ENCODE results near the gene NEMF.
"Not testable (repeated sequence)": the region's sequence is repeated elsewhere in the genome, so short reads cannot be mapped to it uniquely, and the experiment has no call there.

NEMF gene, protein sequence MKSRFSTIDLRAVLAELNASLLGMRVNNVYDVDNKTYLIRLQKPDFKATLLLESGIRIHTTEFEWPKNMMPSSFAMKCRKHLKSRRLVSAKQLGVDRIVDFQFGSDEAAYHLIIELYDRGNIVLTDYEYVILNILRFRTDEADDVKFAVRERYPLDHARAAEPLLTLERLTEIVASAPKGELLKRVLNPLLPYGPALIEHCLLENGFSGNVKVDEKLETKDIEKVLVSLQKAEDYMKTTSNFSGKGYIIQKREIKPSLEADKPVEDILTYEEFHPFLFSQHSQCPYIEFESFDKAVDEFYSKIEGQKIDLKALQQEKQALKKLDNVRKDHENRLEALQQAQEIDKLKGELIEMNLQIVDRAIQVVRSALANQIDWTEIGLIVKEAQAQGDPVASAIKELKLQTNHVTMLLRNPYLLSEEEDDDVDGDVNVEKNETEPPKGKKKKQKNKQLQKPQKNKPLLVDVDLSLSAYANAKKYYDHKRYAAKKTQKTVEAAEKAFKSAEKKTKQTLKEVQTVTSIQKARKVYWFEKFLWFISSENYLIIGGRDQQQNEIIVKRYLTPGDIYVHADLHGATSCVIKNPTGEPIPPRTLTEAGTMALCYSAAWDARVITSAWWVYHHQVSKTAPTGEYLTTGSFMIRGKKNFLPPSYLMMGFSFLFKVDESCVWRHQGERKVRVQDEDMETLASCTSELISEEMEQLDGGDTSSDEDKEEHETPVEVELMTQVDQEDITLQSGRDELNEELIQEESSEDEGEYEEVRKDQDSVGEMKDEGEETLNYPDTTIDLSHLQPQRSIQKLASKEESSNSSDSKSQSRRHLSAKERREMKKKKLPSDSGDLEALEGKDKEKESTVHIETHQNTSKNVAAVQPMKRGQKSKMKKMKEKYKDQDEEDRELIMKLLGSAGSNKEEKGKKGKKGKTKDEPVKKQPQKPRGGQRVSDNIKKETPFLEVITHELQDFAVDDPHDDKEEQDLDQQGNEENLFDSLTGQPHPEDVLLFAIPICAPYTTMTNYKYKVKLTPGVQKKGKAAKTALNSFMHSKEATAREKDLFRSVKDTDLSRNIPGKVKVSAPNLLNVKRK

DNA sequence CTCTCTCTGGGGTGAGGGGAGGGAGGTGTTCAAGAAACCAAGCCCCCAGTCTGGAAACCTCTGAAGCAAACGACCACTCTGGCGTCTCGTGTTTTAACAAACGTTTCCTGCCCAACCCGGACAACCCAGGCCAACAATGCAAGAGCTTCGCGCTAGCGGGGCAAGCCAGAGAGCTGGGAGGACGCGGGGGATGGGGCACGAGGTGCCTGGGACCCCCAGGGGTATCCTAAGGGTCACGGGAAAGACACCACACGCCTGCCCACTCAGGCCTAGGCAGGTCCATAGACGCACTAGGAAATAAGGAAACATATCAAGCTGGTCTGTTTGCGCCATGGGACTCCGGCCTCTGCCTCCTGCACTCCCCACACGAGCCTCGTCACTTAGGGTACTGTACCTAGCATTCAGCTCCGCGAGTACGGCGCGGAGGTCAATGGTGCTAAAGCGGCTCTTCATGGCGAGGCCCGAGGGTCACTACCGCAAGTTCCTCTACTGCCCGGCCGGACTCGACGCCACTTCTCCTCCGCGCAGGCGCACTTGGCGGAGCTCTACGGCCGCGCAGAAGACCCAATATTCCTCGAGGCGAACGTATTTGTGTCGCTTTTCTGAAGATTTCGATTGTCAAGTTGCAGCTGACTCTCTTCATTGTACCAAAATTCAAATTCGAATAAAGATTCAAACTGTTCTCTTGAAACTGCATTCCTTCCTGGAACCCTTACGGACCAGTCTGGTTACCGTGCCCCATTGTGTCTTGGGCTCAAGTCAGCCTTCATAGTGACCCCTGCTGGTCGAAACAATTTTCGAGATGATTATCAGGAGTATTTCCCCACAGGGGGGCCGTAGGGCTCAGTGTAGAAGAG, at the start of gene NEMF:
NEMF (minus strand) TSS at position 488 of the 857 bp plus-strand sequence; CDS start at position 453, 35 bp downstream.
- DNase-seq, result peak; percentile 88

DNA sequence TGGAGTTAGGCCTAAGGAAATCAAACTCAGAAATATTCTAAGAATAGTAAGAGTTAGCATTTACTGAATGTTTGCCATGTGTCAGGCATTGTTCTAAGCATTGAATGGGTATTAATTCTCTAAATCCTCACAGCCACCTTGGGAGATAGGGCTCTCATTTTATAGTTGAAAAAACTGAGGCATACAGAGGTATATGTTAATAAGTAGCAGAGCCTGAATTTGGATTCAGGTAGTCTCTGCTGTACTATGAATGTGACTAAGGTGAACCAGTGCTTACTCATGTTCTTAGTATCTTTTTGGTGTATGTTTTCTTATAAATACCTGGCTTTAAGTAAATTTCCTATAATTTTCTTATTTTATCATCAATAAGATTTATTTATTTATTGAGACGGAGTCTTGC, 48.4 kb upstream of the NEMF start:
- DNase-seq, result no peak

DNA sequence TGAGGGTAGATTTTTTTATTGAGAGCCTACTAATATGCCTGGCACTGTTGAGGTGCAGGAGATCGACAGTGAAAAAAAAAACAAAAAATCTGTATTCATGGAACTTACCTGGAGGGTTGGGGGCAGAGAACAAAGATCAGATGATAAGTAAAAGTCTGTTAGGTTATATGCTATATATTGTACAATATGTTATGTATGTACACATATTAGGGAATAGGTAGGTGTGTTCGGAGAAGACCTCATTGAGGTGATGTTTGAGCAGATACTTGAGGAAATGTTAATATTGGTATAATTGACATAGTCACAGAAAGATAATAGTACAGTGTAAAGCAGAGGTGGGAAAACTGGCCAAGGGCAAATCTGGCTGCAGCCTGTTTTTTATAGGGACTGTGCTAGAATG, 45.9 kb upstream of the NEMF start:
- DNase-seq, result no peak

DNA sequence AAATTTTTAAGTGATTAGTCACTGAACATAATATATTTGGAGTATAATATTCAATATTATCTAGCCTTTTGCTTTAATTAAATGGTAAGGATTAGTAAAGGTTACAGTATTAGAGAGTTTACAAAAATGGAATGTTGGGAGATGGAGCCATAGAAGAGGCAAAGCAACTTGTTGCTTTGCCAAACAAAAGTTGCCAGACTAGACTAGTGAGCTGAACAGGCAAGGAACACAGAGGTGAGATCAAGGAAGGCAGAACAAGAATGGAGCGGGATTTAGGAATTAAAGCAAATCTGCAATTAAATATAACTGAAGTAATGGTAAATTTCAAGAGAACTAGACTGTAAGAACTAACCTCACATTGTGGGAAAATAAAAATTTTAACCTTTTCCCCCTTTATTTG, 45.4 kb upstream of the NEMF start:
- DNase-seq, result no peak

DNA sequence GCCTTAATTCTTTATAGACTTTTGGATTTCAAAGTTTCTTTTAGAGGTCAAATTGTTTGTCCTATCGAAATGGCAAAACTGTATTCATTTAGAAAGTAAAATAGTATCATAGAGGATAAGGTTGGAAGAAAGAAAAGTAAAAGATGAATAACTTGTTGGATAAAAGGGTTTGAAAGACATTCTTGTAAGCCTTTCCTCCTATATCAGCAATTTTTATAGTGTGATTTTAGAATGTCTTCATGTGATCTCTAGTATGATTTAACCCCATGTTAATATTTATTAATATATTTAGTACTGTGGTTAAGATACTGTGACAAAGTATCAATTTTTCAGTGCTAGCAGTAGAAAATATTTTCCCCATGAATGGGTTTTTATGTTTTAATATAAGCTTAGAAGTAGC, 44.8 kb upstream of the NEMF start:
- DNase-seq, result no peak

DNA sequence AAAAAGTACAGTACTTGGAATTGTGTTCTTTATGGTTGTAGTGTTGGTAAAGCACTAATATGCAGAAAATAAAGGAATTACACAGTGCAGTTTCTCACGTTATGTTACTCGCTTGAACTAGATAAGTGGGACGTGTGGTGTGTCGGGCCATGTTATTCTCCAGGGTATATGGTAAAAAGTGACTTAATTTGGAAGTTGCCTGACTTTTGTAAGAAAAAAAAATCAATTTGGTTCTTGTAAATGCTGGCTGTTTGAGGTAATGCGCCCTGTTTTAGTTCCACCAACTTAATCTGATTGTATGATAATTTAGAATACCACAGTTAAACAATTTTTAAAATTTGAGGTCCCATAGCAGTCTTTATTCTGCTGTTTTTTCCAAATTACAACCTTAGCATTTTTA, 44.4 kb upstream of the NEMF start:
- no peak for DNase-seq

DNA sequence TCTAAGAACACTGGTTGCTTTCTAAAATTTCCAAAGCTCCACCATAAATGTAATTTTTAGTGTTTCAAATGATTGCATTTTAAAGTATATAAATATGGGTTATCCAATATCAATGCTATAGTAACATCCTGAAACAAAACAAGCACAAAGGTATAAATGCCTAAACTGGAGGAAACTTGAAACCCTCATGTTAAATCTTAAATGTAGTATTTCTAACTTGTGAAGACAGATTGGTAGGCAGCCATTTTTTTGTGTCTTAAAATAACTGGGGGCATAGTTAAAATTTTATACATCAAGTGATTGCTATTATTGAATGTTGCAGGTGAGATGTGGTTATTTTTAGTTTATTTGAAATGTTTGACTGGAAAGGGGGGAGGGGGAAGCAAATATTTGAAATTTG, 43.7 kb upstream of the NEMF start:
- not testable (repeated sequence) for DNase-seq

DNA sequence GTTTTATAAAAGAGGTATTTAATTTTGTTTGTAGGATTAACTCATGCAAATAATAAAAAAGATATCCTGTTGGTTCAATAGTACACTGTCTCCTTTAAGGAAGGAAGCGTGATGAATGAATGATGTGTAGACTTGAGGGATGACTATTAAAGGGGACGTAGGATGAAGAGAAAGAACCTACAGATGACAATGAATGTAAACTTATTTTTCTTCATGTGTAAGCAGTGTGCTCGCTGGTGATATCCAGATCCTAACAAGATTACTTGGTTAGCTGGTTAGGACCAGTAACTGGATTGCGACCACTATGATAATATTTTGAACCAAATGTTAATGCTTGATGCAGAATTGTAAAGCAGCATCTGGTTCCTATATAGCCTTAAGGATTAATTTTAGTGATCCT, 42.9 kb upstream of the NEMF start:
- DNase-seq, result no peak

DNA sequence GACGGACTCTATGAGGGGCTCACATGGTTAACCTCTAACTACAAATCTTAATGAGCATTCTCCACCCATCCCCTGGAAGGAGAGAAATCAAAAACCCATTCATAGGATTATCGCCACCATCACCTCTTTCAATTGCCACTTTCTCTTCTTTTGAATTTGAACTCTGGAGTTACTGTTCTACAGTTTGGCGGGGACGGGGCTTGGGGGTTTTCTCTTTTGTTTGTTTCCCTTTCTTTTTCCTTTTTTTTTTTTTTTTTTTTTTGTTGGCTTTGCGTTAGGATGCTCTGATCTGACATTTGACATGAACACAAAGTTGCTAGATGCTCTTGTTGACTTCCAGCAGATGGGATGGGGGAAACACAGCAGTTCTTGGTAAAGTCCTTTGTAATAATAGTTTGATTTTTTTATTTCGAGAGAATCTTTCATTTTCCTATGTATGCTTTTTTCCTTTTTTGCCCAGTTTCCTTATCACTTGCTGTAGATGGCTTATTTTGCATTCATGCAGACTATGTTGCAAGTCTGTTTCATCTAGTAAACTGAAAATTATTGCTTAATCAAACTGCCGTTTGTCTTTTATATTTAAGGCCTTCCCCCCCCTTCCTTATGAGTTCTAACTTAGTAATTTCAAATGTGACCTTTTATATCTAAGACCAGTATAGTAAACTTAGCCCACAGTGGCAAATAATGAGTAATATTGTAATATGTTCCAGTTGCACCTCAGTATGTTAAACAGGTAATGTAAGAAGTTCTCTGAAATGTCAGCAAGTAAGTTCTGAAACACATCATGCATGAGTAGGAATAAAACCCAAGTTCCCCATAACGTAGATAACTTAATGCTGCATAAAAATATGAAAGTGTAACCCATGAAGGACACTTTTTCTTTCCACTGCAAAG, 41.9 kb upstream of the NEMF start:
- DNase-seq, result not testable (repeated sequence)

DNA sequence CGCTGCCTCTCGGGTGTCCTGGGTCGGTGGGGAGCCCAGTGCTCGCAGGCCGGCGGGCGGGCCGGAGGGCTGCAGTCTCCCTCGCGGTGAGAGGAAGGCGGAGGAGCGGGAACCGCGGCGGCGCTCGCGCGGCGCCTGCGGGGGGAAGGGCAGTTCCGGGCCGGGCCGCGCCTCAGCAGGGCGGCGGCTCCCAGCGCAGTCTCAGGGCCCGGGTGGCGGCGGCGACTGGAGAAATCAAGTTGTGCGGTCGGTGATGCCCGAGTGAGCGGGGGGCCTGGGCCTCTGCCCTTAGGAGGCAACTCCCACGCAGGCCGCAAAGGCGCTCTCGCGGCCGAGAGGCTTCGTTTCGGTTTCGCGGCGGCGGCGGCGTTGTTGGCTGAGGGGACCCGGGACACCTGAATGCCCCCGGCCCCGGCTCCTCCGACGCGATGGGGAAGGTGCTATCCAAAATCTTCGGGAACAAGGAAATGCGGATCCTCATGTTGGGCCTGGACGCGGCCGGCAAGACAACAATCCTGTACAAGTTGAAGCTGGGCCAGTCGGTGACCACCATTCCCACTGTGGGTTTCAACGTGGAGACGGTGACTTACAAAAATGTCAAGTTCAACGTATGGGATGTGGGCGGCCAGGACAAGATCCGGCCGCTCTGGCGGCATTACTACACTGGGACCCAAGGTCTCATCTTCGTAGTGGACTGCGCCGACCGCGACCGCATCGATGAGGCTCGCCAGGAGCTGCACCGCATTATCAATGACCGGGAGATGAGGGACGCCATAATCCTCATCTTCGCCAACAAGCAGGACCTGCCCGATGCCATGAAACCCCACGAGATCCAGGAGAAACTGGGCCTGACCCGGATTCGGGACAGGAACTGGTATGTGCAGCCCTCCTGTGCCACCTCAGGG, 41.0 kb upstream of the NEMF start:
- peak; percentile 92 for DNase-seq

DNA sequence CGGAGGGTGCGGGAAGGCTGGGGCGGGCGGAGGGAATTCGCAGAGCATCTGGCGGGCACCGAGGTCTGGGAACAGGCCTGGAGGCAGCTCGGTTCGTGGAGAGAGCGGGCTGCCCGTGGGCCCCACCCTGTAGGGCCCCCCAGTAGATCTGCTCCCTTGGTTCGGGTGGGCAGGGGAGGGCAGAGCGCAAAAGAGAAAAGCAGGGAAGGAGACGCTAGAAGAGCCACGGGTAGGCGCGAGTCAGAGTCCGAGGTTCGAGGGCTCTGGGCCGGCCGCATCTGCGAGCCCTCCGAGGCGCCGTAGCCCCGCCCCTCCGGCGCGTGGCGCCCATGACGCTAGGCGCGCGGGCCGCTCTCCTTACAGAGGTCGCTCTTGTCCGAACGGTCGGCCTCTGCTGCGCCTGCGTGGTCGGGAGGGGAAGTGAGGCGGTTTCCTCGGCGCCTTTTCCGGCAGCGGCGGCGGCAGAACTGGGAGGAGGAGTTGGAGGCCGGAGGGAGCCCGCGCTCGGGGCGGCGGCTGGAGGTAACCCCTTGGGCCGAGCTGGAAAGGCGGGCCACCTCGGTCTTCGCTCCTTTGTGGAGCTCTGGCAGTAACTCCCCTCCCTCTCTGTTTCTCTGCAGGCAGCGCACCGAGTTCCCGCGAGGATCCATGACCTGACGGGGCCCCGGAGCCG, 40.2 kb upstream of the NEMF start, which contains the start of gene ARF6:
ARF6 (plus strand) TSS at position 447 of the 673 bp plus-strand sequence. CDS start 655 bp downstream, outside the sequence.
- peak; percentile 98 for DNase-seq

DNA sequence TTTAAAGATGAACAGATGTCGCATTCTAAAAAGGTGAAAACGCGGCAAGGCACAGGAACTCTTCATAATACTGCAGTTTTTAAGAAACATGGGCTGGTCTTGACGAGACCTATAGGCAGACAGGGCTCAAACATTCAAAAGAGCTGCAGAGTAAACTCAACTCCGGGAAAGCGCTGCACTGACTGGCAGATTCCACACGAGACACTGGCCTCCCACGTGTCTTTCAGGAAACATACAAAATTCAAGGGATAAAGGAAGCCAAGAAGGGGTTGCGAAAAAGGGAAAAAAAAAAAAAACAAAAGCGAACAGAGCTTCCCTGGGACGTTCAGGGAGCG, 39.7 kb upstream of the NEMF start:
- no peak for DNase-seq

DNA sequence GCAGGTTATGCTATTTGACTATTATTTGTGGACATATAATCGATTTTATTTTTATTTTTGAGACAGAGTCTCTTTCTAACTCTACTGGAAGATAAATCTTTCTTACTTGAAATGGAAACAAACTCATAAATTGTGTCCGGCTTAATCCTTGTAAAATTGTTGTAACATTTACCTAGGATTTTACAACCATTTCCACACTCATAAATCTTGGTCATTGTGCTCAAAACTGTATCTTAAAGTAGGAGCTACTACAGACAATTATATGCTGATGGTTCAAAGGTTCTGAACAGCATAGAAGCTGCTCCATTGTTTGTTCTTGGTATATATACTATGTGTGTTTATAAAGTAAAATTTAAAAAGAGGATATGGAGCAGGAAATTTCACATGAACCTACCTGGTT, 35.7 kb upstream of the NEMF start:
- no peak for DNase-seq

DNA sequence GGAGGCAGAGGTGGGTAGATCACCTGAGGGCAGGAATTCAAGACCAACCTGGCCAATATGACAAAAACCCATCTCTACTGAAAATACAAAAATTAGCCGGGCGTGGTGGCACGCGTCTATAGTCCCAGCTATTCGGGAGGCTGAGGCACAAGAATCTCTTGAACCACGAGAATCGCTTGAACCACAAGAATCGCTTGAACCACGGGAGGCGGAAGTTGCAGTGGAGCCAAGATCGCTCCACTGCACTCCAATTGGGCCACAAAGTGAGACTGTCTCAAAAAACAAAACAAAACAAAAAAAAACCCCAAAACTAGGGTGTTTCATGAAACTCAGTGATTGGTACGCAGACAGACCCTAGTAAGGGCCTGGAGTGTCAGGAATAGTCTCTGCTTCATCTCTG, 33.9 kb upstream of the NEMF start:
- no peak for DNase-seq

DNA sequence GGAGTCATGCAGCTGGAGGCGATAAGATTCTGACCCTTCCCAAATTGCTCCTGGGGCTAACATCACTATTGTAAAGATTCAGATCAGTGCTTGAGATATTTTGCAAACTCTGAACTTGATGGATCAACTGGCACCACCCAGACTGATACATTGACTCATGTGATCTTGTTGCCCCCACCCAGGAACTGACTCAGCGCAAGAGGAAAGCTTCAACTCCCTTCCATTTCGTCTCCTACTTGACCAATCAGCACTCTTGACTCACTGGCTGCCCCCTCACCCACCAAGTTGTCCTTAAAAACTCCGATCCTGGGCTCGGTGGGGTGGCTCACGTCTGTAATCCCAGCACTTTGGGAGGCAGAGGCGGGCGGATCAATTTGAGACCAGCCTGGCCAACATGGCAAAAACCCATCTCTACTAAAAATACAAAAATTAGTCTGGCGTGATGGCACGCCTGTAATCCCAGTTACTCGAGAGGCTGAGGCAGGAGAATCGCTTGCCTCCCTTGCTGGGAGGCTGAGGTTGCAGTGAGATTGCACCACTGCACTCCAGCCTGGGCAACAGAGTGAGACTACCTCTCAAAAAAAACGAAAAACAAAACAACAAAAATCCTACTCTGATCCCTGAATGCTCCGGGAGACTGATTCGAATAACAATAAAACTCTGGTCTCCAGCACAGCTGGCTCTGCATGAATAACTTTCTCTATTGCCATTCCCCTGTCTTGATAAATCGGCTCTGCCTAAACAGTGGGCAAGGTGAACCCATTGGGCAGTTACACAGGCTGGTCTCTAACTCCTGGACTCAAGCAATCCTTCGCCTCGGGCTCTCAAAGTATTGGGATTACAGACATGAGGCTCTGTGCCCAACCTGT, 30.5 kb upstream of the NEMF start:
- DNase-seq, result peak in 1 of 2 experiments; percentile 22

DNA sequence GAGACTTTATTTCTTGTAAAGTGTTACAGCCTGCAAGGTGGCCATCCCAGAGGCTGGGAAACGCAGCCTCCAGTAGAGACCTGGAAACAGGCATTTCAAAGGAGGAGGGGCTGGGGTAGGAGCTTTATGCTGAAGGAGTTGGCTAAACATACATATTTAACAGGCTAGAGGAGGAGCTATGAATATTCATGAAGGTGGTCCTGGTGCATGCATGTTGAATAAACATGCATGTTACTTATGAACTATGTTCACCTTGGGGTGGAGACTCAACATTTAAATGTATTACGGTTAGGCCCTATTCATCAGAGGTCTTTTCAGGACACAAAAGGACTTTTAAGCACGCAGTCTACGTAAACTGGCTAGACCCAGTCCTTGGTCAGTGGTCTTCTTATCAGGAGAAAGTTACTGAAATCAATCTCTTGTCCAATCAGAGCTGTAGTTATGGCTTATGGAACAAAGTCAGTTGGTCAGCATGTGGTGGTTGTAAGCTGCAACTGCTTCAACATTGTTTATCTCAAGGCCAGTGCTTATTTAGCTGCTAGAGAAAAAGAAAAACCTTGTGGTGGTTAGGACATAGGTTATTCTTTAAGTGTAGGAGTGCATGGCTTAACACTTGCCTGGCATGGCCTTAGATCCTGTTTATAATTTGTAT, 28.9 kb upstream of the NEMF start:
- DNase-seq, result peak in 1 of 2 experiments; percentile 7

DNA sequence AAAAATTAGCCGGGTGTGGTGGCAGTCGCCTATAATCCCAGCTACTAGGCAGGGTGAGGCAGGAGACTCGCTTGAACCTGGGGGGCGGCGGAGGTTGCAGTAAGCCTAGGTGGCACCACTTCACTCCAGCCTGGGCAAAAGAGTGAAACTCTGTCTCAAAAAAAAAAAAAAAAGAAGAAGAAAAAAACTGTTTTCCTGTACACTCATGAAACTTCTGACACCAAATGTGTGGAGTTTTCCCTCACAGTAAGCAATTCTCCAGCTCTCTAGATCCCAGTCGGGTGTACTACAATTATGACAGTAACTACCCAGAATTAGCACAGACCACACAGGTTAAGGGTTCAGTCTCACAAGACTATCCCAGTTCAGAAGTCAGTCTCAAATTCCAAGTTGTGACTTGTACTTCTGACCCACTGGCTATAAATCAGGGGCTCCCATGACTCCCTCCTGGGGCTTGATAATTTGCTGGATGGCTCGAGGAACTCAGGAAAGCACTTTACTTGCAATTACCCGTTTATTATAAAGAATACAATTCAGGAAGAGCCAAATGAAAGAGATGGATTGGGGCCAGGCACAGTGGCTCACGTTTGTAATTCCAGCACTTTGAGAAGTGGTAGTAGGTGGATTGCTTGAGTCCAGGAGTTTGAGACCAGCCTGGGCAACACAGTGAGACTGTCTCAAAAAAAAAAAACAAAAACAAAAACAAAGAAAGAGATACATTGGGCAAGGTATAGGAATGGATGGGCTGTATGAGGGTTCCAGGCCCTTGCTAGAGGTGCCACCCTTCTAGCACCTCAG, 27.9 kb upstream of the NEMF start:
- DNase-seq, result no peak
